Spleen (tissue), 11 donors: ENCODE data around the gene USHBP1. TPM values are rescaled to one million over a fixed set of nuclear protein-coding genes. Genes with fewer than 3 reads are reported as not detected.

ENCODE experiments used
- DNase-seq: peaks from one replicate; pipeline ENCODE4 v3.0.0-alpha.2; 2020
- H3K27ac ChIP-seq, 8 donors: fragments of 200-600 bp; sonication (generic) in 7 of 8; 1 replicate in 4 of 8; 2 replicates in 4 of 8; pipeline versions ENCODE4 v1.5.0 to v1.8.0; 2016 to 2021; ENCODE audit warnings: inconsistent platforms in 4 of 8, mild to moderate bottlenecking in 4 of 8, moderate library complexity in 1 of 8
- H3K27me3 ChIP-seq, 7 donors: fragments of 200-600 bp; sonication (generic) in 6 of 7; replicated peaks in 1 of 7; 1 replicate in 4 of 7; 2 replicates in 3 of 7; pipeline versions ENCODE4 v1.5.0 to v1.8.0; 2016 to 2021; ENCODE audit warnings: inconsistent platforms in 3 of 7, mild to moderate bottlenecking in 1 of 7
- H3K36me3 ChIP-seq, 6 donors: fragments of 200-600 bp; sonication (generic) in 5 of 6; 1 replicate in 4 of 6; 2 replicates in 2 of 6; pipeline versions ENCODE4 v1.5.0 to v1.8.0; 2016 to 2021; ENCODE audit warnings: inconsistent platforms in 2 of 6
- H3K4me1 ChIP-seq, 6 donors: fragments of 200-600 bp; sonication (generic) in 5 of 6; 1 replicate in 3 of 6; 2 replicates in 3 of 6; pipeline versions ENCODE4 v1.5.0 to v1.8.0; 2016 to 2021; ENCODE audit warnings: inconsistent platforms in 3 of 6
- H3K4me3 ChIP-seq, 8 donors: fragments of 200-600 bp; sonication (generic) in 7 of 8; 1 replicate in 4 of 8; 2 replicates in 4 of 8; pipeline versions ENCODE4 v1.5.0 to v1.8.0; 2016 to 2021; ENCODE audit warnings: inconsistent platforms in 4 of 8, mild to moderate bottlenecking in 4 of 8, moderate library complexity in 2 of 8
- H3K9me3 ChIP-seq, 8 donors: fragments of 200-600 bp; sonication (generic) in 7 of 8; 1 replicate in 4 of 8; 2 replicates in 4 of 8; pipeline versions ENCODE4 v1.5.0 to v1.8.0; 2016 to 2021; ENCODE audit warnings: inconsistent platforms in 4 of 8
- CTCF ChIP-seq, 11 experiments: fragments of 200-600 bp in 7 of 11; fragments of 450-650 bp in 4 of 11; sonication (generic) in 4 of 11; IDR thresholded peaks in 8 of 11; conservative IDR thresholded peaks in 3 of 11; 1 replicate in 7 of 11; 2 replicates in 4 of 11; pipeline versions ENCODE4 v1.4.0 to v1.8.0; 2016 to 2021; ENCODE audit warnings: antibody characterized with exemption in 11 of 11, inconsistent platforms in 4 of 11, mild to moderate bottlenecking in 1 of 11
- POLR2A ChIP-seq, 3 donors: fragments of 450-650 bp; IDR thresholded peaks; one replicate each; pipeline ENCODE4 v1.5.1; 2017; ENCODE audit warnings: antibody characterized with exemption in 3 of 3, mild to moderate bottlenecking in 1 of 3
- POLR2AphosphoS5 ChIP-seq, 3 donors: sonication (generic); formaldehyde crosslinking; IDR thresholded peaks; one replicate each; pipeline ENCODE4 v1.5.1; 2017; ENCODE audit warnings: antibody characterized with exemption in 3 of 3
- WGBS, 5 donors: extraction: QIAGEN DNeasy Blood & Tissue Kit in 3 of 5; methylation state at CpG; one replicate each; pipeline versions ENCODE4 v1.1.5 to v1.1.7; 2013 to 2018; 5-methylcytosine and 5-hydroxymethylcytosine counted together
- intact Hi-C: fragments of 100-400 bp; cut with DNase I; formaldehyde crosslinking; loops from one replicate; pipeline ENCODE4 v1.15.0; 2023; ENCODE audit warnings: low total_unique reads
- polyA plus RNA-seq, 3 donors: library from polyadenylated mRNA; stranded (reverse); fragments of 200-250 nt; gene quantifications; one replicate each; pipeline ENCODE4 v1.2.1, GENCODE V29; 2013
- total RNA-seq, 7 donors: library from RNA; depleted of rRNA in 3 of 7; stranded (reverse); fragments of >200 nt in 3 of 7; fragmentation: NEBNext Ultra II Directional in 4 of 7; extraction: Animal tissue kit (Norgen Biotek cat#: 25700) in 4 of 7; gene quantifications; one replicate each; pipeline versions ENCODE4 v1.1.0 to v1.2.1, GENCODE V29; 2016 to 2021
- donor health status: healthy with polysubstance abuse.
- donor health status: DM: no; HTN: no; CAD: no; lungs with moderate emphysema.
- donor health status: DM: no; HTN: no; CAD: no.
- donor health status: Bipolar disorder and iron deficiency.
- donor health status: healthy.
- donor health status: DM: no; HTN: no; CAD: no.
- donor health status: DM: yes; HTN: yes; CAD: no.

USHBP1 gene
- total and polyA plus RNA-seq, 10 donors, result 3.1 to 16.6 (median 8.3) TPM

- peaks cover 0 to 46% (median 16%) of the 10 kb centered on the region in 6 donors for H3K4me1 ChIP-seq
- no peak overlapping the region for H3K27ac ChIP-seq
- no peaks in the 10 kb centered on the region for H3K27me3 ChIP-seq
- H3K9me3 ChIP-seq, result peaks cover 0 to 8% (median 7%) of the 10 kb centered on the region in 8 donors
- peak; percentile 78 for DNase-seq
- peaks cover 0 to 24% (median 3%) of the 10 kb centered on the region in 6 donors for H3K36me3 ChIP-seq
- H3K4me3 ChIP-seq, result no peak overlapping the region
- intact Hi-C loops, result loop anchor here (5.0 kb wide), 1 partner anchor 93 kb away; no protein-coding TSS in a partner anchor
- peak in 1 of 3 donors; percentile 7 for TF ChIP-seq POLR2AphosphoS5 (IDR thresholded peaks at IDR 0.05)
- TF ChIP-seq CTCF (IDR thresholded peaks at IDR 0.05 in 8 of 11, conservative IDR thresholded peaks at IDR 0.05 in 3 of 11), result no peak
- 78 to 87% (median 87%) methylated on average over 35 to 48 of the region's 48 CpGs for WGBS, 5 donors
Measured at GRCh38 chr19:17294051-17294891, 29.7 kb upstream of the USHBP1 start.

GRCh38 chr19:17293605-17294004 is 29.1 kb upstream of the USHBP1 start:
- peaks cover 0 to 49% (median 16%) of the 10 kb centered on the region in 6 donors for H3K4me1 ChIP-seq
- H3K9me3 ChIP-seq, result peaks cover 0 to 8% (median 7%) of the 10 kb centered on the region in 8 donors
- no peak for DNase-seq
- H3K4me3 ChIP-seq, result no peak overlapping the region
- H3K27ac ChIP-seq, result no peak overlapping the region
- intact Hi-C loops, result loop anchor here (5.0 kb wide), 1 partner anchor 94 kb away; no protein-coding TSS in a partner anchor
- WGBS, 5 donors, result 87 to 92% (median 90%) methylated on average over 14 of the region's 14 CpGs
- peaks cover 0 to 6% (median 0%) of the 10 kb centered on the region in 7 donors for H3K27me3 ChIP-seq
- TF ChIP-seq POLR2A (IDR thresholded peaks at IDR 0.05), result no peak
- peak in 1 of 11 experiments; percentile 1 for TF ChIP-seq CTCF (IDR thresholded peaks at IDR 0.05 in 8 of 11, conservative IDR thresholded peaks at IDR 0.05 in 3 of 11)
- no peak for TF ChIP-seq POLR2AphosphoS5 (IDR thresholded peaks at IDR 0.05)
- H3K36me3 ChIP-seq, result peaks cover 0 to 19% (median 3%) of the 10 kb centered on the region in 6 donors

- H3K9me3 ChIP-seq, result no peaks in the 10 kb centered on the region
- peaks cover 0 to 10% (median 0%) of the 10 kb centered on the region in 6 donors for H3K36me3 ChIP-seq
- peaks cover 0 to 8% (median 0%) of the 10 kb centered on the region in 7 donors for H3K27me3 ChIP-seq
- DNase-seq, result peak; percentile 94
- peaks cover 0 to 49% (median 16%) of the 10 kb centered on the region in 6 donors for H3K4me1 ChIP-seq
- TF ChIP-seq POLR2A (IDR thresholded peaks at IDR 0.05) (no peak), CTCF (IDR thresholded peaks at IDR 0.05 in 8 of 11, conservative IDR thresholded peaks at IDR 0.05 in 3 of 11) (peak; percentile 53 to 87 (median 75)), POLR2AphosphoS5 (IDR thresholded peaks at IDR 0.05) (peak; percentile 63 to 84 (median 78))
- 0 to 7% (median 2%) methylated on average over 19 to 46 of the region's 46 CpGs for WGBS, 5 donors
- H3K4me3 ChIP-seq, result peak overlapping the region; percentile 63 to 85 (median 71)
- intact Hi-C loops, result loop anchor here (5.0 kb wide), 1 partner anchor 95 kb away; no protein-coding TSS in a partner anchor
- peak overlapping the region; percentile 35 to 84 (median 76) for H3K27ac ChIP-seq
Measured at GRCh38 chr19:17292301-17293074, 27.9 kb upstream of the USHBP1 start.
